ENCODE results near the gene ZHX3. TPM values are rescaled to one million over a fixed set of nuclear protein-coding genes. Genes with fewer than 3 reads are reported as not detected.

ZHX3 gene
- total RNA-seq, 1 experiment from 2014 or later, result 21.5 TPM

DNA sequence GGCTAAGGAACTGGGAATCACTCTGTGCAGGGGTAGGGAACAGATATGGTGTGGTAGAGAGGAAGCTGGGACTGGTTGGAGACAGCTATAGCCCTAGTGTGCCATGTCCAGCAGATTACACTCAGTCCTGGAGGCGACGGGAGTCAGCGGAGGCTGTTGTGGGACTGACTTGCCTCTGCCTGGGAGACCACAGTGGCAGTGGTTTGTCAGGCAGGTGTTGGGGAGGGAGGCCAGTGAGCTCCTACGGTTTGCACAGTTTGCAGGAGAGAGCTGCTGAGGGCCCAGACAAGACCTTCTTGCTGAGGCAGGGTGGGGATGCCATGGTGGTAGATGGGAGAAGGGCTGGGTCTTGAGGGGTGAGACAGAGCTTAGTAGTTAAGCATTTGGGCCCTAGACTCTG, 175.3 kb downstream of the ZHX3 start:
- Histone ChIP-seq H3K4me3 (no peak overlapping the region), H2AFZ (no peak overlapping the region), H3K79me2 (ENCODE audit: low read depth) (peaks cover 51% of the 10 kb centered on the region), H3K9me3 (ENCODE audit: insufficient read depth, low read depth) (no peaks in the 10 kb centered on the region), H3K9me2 (ENCODE audit: insufficient read depth) (no peaks in the 10 kb centered on the region), H3K27ac (no peak overlapping the region), H3K4me1 (replicated peaks; ENCODE audit: insufficient read depth) (peaks cover 11% of the 10 kb centered on the region; the same call in 1 of the 2 replicates), H3K36me3 (ENCODE audit: low read depth) (no peaks in the 10 kb centered on the region), H3K4me2 (no peak overlapping the region), H3K27me3 (ENCODE audit: insufficient read depth, low read depth) (no peaks in the 10 kb centered on the region), H3F3A (ENCODE audit: insufficient read depth, low read depth) (no peaks in the 10 kb centered on the region), H4K20me1 (ENCODE audit: insufficient read depth) (peaks cover 6% of the 10 kb centered on the region; the same call in 1 of the 2 replicates)
- no TSS peak for BruUV-seq (replicated peaks)
- no peak for DNase-seq
- CTCF ChIA-PET, result no interaction called here
- POLR2A ChIA-PET (ENCODE audit: unreplicated experiment), result no interaction called here
- TF ChIP-seq EZH2 (IDR thresholded peaks at IDR 0.05; ENCODE audit: low read depth), result no peak
- TF ChIP-seq CTCF (conservative IDR thresholded peaks at IDR 0.05), result no peak
- intact Hi-C loops (cut with micrococcal nuclease; ENCODE audit: unreplicated experiment), result no loop called here

DNA sequence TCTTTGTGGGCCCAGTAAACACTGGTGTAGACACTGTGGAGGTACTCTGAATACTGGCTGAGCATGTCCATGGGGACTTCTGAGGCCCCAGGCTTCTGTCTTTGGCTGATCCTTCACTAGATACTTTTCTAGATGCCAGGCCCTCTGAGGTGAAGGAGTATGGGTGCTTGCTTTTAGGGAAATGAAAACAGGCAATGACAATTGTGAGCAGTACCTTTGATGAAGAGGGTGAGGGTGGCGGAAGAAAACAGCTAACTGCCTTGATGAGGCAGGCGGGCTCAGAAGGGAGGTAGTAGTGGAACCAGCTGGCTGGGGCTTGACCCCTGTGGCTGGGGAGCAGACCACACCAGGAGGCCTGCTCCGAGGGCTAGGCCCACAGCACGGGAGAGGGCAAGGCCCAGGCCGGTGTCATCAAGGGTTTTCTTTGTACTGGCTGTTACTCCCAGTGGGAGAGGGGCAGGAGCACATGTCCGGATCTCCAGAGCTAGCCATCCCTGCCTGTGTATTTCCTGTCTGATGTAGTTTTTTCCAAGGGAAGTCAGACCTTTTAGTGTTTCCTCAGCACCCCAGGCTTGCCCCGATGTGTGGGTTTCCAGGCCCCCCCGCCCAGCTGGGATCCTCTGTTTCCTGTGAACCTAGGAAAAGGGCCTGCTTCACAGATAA, 176.2 kb downstream of the ZHX3 start:
- CTCF ChIA-PET, result no interaction called here
- no peaks in the 10 kb centered on the region for H3K27me3 ChIP-seq (ENCODE audit: insufficient read depth, low read depth)

More for the DNA sequence above, 176.2 kb downstream of the ZHX3 start:
- H3K36me3 ChIP-seq (ENCODE audit: low read depth), result no peaks in the 10 kb centered on the region
- no peak overlapping the region for H2AFZ ChIP-seq
- H3K79me2 ChIP-seq (ENCODE audit: low read depth), result peaks cover 51% of the 10 kb centered on the region
- peaks cover 13% of the 10 kb centered on the region for H3K4me1 ChIP-seq (replicated peaks; ENCODE audit: insufficient read depth)
- no peak overlapping the region for H3K27ac ChIP-seq
- 0 out of 2 replicates have a peak, but pooled peaks cover 4% of the 10 kb centered on the region for H3F3A ChIP-seq (ENCODE audit: insufficient read depth, low read depth)
- no peak for TF ChIP-seq CTCF (conservative IDR thresholded peaks at IDR 0.05)
- no peak for TF ChIP-seq EZH2 (IDR thresholded peaks at IDR 0.05; ENCODE audit: low read depth)
- H3K9me2 ChIP-seq (ENCODE audit: insufficient read depth), result no peaks in the 10 kb centered on the region
- intact Hi-C loops (cut with micrococcal nuclease; ENCODE audit: unreplicated experiment), result no loop called here
- no peak overlapping the region for H3K4me3 ChIP-seq
- DNase-seq, result no peak
- POLR2A ChIA-PET (ENCODE audit: unreplicated experiment), result no interaction called here
- H4K20me1 ChIP-seq (ENCODE audit: insufficient read depth), result peaks cover 6% of the 10 kb centered on the region; the same call in 1 of the 2 replicates
- H3K9me3 ChIP-seq (ENCODE audit: insufficient read depth, low read depth), result no peaks in the 10 kb centered on the region
- no TSS peak for BruUV-seq (replicated peaks)
- no peak overlapping the region for H3K4me2 ChIP-seq

Data from PC-9 (cell line).